Measurements from ENCODE around the gene TBC1D1.

Gene TBC1D1

GRCh38 chr4:37995299-37995821 lies 104.5 kb downstream of the TBC1D1 start:
- DNase-seq = no peak

GRCh38 chr4:37995981-37996775 lies 105.3 kb downstream of the TBC1D1 start:
- DNase-seq = no peak

GRCh38 chr4:37998226-37998625 lies 107.3 kb downstream of the TBC1D1 start:
- DNase-seq = no peak

- DNase-seq = no peak
These were observed 108.3 kb downstream of the TBC1D1 start for GRCh38 chr4:37999000-37999716.

- DNase-seq = no peak
These were observed 109.1 kb downstream of the TBC1D1 start for GRCh38 chr4:37999965-38000364.

- DNase-seq = no peak
These were observed 111.0 kb downstream of the TBC1D1 start for GRCh38 chr4:38001927-38002326.

- peak; percentile 6 for DNase-seq
These were observed 111.7 kb downstream of the TBC1D1 start for GRCh38 chr4:38002451-38003071.

- no peak for DNase-seq
These were observed 112.2 kb downstream of the TBC1D1 start for GRCh38 chr4:38003102-38003501.

- no peak for DNase-seq
These were observed 112.7 kb downstream of the TBC1D1 start for GRCh38 chr4:38003628-38004027.

- peak; percentile 47 for DNase-seq
These were observed 113.2 kb downstream of the TBC1D1 start for GRCh38 chr4:38004062-38004461.

- DNase-seq = no peak
These were observed 114.0 kb downstream of the TBC1D1 start for GRCh38 chr4:38004887-38005286.

GRCh38 chr4:38005637-38006036 lies 114.8 kb downstream of the TBC1D1 start:
- no peak for DNase-seq

- no peak for DNase-seq
These were observed 116.8 kb downstream of the TBC1D1 start for GRCh38 chr4:38007645-38008044.

- no peak for DNase-seq
These were observed 117.7 kb downstream of the TBC1D1 start for GRCh38 chr4:38008571-38009021.

GRCh38 chr4:38009421-38009820 lies 118.5 kb downstream of the TBC1D1 start:
- no peak for DNase-seq

- no peak for DNase-seq
These were observed 119.1 kb downstream of the TBC1D1 start for GRCh38 chr4:38009949-38010348.

GRCh38 chr4:38011511-38012162 lies 120.8 kb downstream of the TBC1D1 start:
- DNase-seq = no peak

- peak; percentile 33 for DNase-seq
These were observed 122.8 kb downstream of the TBC1D1 start for GRCh38 chr4:38013461-38014366.

- DNase-seq = no peak
These were observed 123.6 kb downstream of the TBC1D1 start for GRCh38 chr4:38014421-38014852.

- no peak for DNase-seq
These were observed 125.1 kb downstream of the TBC1D1 start for GRCh38 chr4:38015886-38016515.

- no peak for DNase-seq
These were observed 125.8 kb downstream of the TBC1D1 start for GRCh38 chr4:38016698-38017097.
